GM21528 (cell line): ENCODE results near the gene AQP12A.
"Not testable (repeated sequence)": the region's sequence is repeated elsewhere in the genome, so short reads cannot be mapped to it uniquely, and the experiment has no call there.

ENCODE experiments used
- ATAC-seq: cut with Tn5 transposase; IDR thresholded peaks from one replicate; pipeline ENCODE4 v1.9.1; 2021; ENCODE audit warnings: mild to moderate bottlenecking, moderate library complexity; ENCODE audit not compliant: unreplicated experiment, low FRiP score

Gene AQP12A

GRCh38 chr2:240686460-240686859 lies 5.2 kb upstream of the AQP12A start:
- no peak for ATAC-seq

GRCh38 chr2:240687045-240687740 lies 4.5 kb upstream of the AQP12A start:
- no peak for ATAC-seq

- no peak for ATAC-seq
These were observed 3.7 kb upstream of the AQP12A start for GRCh38 chr2:240687741-240688552.

- ATAC-seq: no peak
These were observed 3.1 kb upstream of the AQP12A start for GRCh38 chr2:240688553-240688919.

GRCh38 chr2:240689975-240690374 lies 1.7 kb upstream of the AQP12A start:
- ATAC-seq: no peak

- not testable (repeated sequence) for ATAC-seq
These were observed 1.1 kb upstream of the AQP12A start for GRCh38 chr2:240690421-240691074.

- ATAC-seq: not testable (repeated sequence)
These were observed 615 bp upstream of the AQP12A start for GRCh38 chr2:240691075-240691427.

- ATAC-seq: not testable (repeated sequence)
These were observed 1.2 kb downstream of the AQP12A start for GRCh38 chr2:240692583-240693561.

- not testable (repeated sequence) for ATAC-seq
These were observed 2.6 kb downstream of the AQP12A start for GRCh38 chr2:240694304-240694703.

GRCh38 chr2:240695593-240695992 lies 3.9 kb downstream of the AQP12A start:
- not testable (repeated sequence) for ATAC-seq

- not testable (repeated sequence) for ATAC-seq
These were observed 4.8 kb downstream of the AQP12A start for GRCh38 chr2:240696469-240696868.

GRCh38 chr2:240698852-240699561 lies 7.3 kb downstream of the AQP12A start:
- not testable (repeated sequence) for ATAC-seq

GRCh38 chr2:240699835-240700234 lies 8.2 kb downstream of the AQP12A start:
- ATAC-seq: not testable (repeated sequence)

GRCh38 chr2:240700616-240701015 lies 8.9 kb downstream of the AQP12A start:
- not testable (repeated sequence) for ATAC-seq

- ATAC-seq: no peak
These were observed 9.5 kb downstream of the AQP12A start for GRCh38 chr2:240701091-240701735.

GRCh38 chr2:240701736-240702639 lies 10.3 kb downstream of the AQP12A start:
- ATAC-seq: no peak

GRCh38 chr2:240702640-240703011 lies 11.0 kb downstream of the AQP12A start:
- no peak for ATAC-seq
